OCI-LY3 (cell line): ENCODE measurements around the gene PRPF6.

ENCODE experiments used
- CTCF ChIP-seq: fragments of 200-600, 300-600 bp; sonication (generic); IDR thresholded peaks from 2 replicates; pipeline ENCODE4 v1.5.1; 2014; ENCODE audit warnings: antibody characterized with exemption, low read length, low read depth
- EZH2phosphoT487 ChIP-seq: fragments of 200-600 bp; shearing (Covaris generic); IDR thresholded peaks from 2 replicates; pipeline ENCODE4 v1.6.1; 2018; ENCODE audit warnings: antibody characterized with exemption, mixed run types, low read depth

DNA sequence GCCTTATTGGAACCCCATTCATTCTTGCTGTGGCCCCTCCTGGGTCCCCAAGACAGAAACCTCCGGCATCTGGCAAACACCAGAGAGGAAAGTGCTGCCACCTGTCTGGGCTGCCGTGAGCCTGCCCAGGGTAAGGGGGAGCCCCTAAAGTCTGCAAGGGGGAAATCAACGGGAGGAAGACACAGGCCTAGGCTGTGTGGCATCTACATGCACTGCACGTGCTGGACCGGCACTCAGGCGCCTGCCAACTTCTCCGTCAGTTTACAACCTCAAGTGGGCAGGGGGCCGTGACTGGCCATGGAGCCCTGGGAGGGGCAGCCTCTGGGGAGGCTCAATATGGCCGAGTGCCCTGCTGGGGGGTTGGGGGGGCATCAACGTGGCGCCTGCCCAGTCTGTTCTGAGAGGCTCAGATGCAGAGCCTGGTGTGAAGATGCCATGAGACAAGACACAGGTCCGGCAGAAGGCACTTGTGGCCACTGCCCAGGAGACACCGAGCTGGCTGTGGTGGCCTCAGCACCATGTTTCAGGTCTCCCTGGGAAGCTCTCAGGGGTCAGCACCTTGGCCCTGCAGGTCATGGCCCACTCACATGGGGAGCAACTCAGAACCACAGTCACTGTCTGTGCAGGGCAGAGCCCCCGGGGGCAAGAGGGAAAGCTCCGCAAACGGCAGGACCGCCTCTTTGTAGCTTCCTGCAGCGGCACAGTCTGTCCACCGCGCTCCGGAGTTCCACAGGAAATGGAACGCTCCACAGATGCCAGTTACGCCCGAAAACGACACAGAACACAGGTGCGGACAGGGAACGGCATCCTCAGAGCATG lies 33.1 kb upstream of the PRPF6 start:
- TF ChIP-seq CTCF (peak; percentile 51), EZH2phosphoT487 (no peak)
